OCI-LY7 (cell line): Measurements from ENCODE around the gene WWOX. TPM values are rescaled to one million over a fixed set of nuclear protein-coding genes. Genes with fewer than 3 reads are reported as not detected.

Source experiments
- BruUV-seq: library from RNA; stranded (reverse); fragments of 400-500 nt; replicated peaks from 2 replicates; lab custom pipeline; 2021; lab: Mats Ljungman, UMichigan
- CTCF ChIA-PET: fragments of 300-600 bp; sonication (Branson Sonifier 250); formaldehyde crosslinking; loops from one replicate; lab custom pipeline; 2022; ENCODE audit warnings: antibody characterized with exemption; ENCODE audit not compliant: unreplicated experiment; lab: Charles Lee
- POLR2A ChIA-PET: fragments of 300-600 bp; sonication (Branson Sonifier 250); formaldehyde crosslinking; loops from one replicate; lab custom pipeline; 2022; ENCODE audit warnings: antibody characterized with exemption; lab: Charles Lee
- DNase-seq: peaks from one replicate; pipeline ENCODE4 v3.0.0-alpha.2; 2015; ENCODE audit warnings: low spot score
- H2AFZ ChIP-seq: fragments of 200-600 bp; sonication (generic), shearing (Covaris generic); 2 replicates; pipeline ENCODE4 v1.6.1; 2014; ENCODE audit warnings: mild to moderate bottlenecking, antibody characterized with exemption, low read length, moderate library complexity
- H3K27ac ChIP-seq: fragments of 200-600 bp; sonication (generic); 2 replicates; pipeline ENCODE4 v1.5.1; 2014; ENCODE audit warnings: mixed run types, low read depth, mild to moderate bottlenecking, moderate library complexity, low read length, inconsistent platforms; ENCODE audit not compliant: poor library complexity, severe bottlenecking
- H3K36me3 ChIP-seq: fragments of 200-600 bp; sonication (generic); 2 replicates; pipeline ENCODE4 v1.6.1; 2014; ENCODE audit warnings: mild to moderate bottlenecking, antibody characterized with exemption, low read length, moderate library complexity, mixed read lengths; ENCODE audit not compliant: insufficient read depth
- H3K4me1 ChIP-seq: fragments of 200-600 bp; sonication (generic); 2 replicates; pipeline ENCODE4 v1.5.1; 2014; ENCODE audit warnings: mild to moderate bottlenecking, low read length; ENCODE audit not compliant: insufficient read depth, poor library complexity, severe bottlenecking
- H3K4me2 ChIP-seq: fragments of 200-600 bp; sonication (generic); 2 replicates; pipeline ENCODE4 v1.6.1; 2014; ENCODE audit warnings: mild to moderate bottlenecking, low read length
- H3K4me3 ChIP-seq: fragments of 200-600 bp; sonication (generic); 2 replicates; pipeline ENCODE4 v1.5.1; 2014; ENCODE audit warnings: mild to moderate bottlenecking, low read depth, low read length; ENCODE audit not compliant: poor library complexity, severe bottlenecking
- H3K79me2 ChIP-seq: fragments of 200-600 bp; sonication (generic); 2 replicates; pipeline ENCODE4 v1.6.1; 2016; ENCODE audit warnings: low read depth, mild to moderate bottlenecking, low read length, moderate library complexity, mixed read lengths; ENCODE audit not compliant: insufficient read depth
- H3K9me2 ChIP-seq: fragments of 200-600 bp; sonication (generic); 2 replicates; pipeline ENCODE4 v1.6.1; 2016; ENCODE audit warnings: mild to moderate bottlenecking, low read length, mixed read lengths; ENCODE audit not compliant: insufficient read depth
- H3K9me3 ChIP-seq: fragments of 200-600 bp; sonication (generic); 2 replicates; pipeline ENCODE4 v1.6.1; 2014; ENCODE audit warnings: mild to moderate bottlenecking, mixed run types, low read length, mixed read lengths
- H4K20me1 ChIP-seq: fragments of 200-600 bp; sonication (generic); 2 replicates; pipeline ENCODE4 v1.6.1; 2014; ENCODE audit warnings: mild to moderate bottlenecking, antibody characterized with exemption, low read length, moderate library complexity, mixed read lengths; ENCODE audit not compliant: insufficient read depth
- EZH2phosphoT487 ChIP-seq: fragments of 200-600 bp; sonication (generic); IDR thresholded peaks from 2 replicates; pipeline ENCODE4 v1.6.1; 2018; ENCODE audit warnings: low read depth, borderline replicate concordance, mild to moderate bottlenecking, mixed run types, antibody characterized with exemption, low read length, moderate library complexity, mixed read lengths
- intact Hi-C: fragments of 100-400 bp; cut with micrococcal nuclease; formaldehyde crosslinking; loops from one replicate; pipeline ENCODE4 v1.10.0; 2022; ENCODE audit not compliant: unreplicated experiment
- total RNA-seq, 2 experiments: library from RNA; depleted of rRNA in 1 of 2; stranded (reverse); fragments of >200 nt in 1 of 2; shearing (Covaris generic) in 1 of 2; gene quantifications; 2 replicates each; pipeline ENCODE4 v1.2.3, GENCODE V29; 2014 to 2022
- TF ChIP-seq, protein P1 (sequence below): fragments of 200-600 bp; sonication (generic); conservative IDR thresholded peaks from 2 replicates; pipeline ENCODE4 v1.5.1; 2014; ENCODE audit warnings: mild to moderate bottlenecking, antibody characterized with exemption, low read length, moderate library complexity, mixed read lengths

The WWOX gene
- total RNA-seq, 2 experiments from 2014 or later: 40.2 to 47.6 TPM

DNA sequence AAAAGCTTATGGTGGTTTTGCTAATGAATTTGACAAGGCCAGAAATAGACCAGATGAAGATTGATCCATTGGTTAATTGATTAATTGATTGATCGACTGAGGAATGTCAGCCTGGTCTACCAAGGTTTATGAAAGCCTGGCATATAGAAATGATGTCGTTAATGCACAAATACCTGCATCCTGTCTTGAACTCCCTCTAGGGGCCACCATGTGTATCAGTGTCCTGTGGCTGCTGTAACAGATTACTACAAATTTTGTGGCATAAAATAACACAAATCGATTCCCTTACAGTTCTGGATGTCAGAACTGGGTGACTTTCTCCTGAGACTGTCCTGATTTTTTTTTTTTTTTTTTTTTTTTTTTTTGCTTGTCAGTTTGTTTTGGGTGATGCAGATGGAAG, 947.9 kb downstream of the WWOX start:
- H2AFZ ChIP-seq: no peak overlapping the region
- H3K36me3 ChIP-seq: no peaks in the 10 kb centered on the region
- no peaks in the 10 kb centered on the region for H3K9me3 ChIP-seq
- no TSS peak for BruUV-seq
- H3K79me2 ChIP-seq: no peaks in the 10 kb centered on the region
- H4K20me1 ChIP-seq: no peaks in the 10 kb centered on the region
- peak; percentile 27 for DNase-seq
- H3K4me2 ChIP-seq: no peak overlapping the region
- H3K27ac ChIP-seq: no peak overlapping the region
- POLR2A ChIA-PET: no interaction called here
- no peak for TF ChIP-seq EZH2phosphoT487
- TF ChIP-seq, protein P1, sequence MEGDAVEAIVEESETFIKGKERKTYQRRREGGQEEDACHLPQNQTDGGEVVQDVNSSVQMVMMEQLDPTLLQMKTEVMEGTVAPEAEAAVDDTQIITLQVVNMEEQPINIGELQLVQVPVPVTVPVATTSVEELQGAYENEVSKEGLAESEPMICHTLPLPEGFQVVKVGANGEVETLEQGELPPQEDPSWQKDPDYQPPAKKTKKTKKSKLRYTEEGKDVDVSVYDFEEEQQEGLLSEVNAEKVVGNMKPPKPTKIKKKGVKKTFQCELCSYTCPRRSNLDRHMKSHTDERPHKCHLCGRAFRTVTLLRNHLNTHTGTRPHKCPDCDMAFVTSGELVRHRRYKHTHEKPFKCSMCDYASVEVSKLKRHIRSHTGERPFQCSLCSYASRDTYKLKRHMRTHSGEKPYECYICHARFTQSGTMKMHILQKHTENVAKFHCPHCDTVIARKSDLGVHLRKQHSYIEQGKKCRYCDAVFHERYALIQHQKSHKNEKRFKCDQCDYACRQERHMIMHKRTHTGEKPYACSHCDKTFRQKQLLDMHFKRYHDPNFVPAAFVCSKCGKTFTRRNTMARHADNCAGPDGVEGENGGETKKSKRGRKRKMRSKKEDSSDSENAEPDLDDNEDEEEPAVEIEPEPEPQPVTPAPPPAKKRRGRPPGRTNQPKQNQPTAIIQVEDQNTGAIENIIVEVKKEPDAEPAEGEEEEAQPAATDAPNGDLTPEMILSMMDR: peak; percentile 75
- H3K4me1 ChIP-seq: no peaks in the 10 kb centered on the region
- no peak overlapping the region for H3K4me3 ChIP-seq
- intact Hi-C loops: loop anchor here (10.0 kb wide), 1 partner anchor 123 kb away; no protein-coding TSS in a partner anchor
- CTCF ChIA-PET: no interaction called here
- H3K9me2 ChIP-seq: no peaks in the 10 kb centered on the region

DNA sequence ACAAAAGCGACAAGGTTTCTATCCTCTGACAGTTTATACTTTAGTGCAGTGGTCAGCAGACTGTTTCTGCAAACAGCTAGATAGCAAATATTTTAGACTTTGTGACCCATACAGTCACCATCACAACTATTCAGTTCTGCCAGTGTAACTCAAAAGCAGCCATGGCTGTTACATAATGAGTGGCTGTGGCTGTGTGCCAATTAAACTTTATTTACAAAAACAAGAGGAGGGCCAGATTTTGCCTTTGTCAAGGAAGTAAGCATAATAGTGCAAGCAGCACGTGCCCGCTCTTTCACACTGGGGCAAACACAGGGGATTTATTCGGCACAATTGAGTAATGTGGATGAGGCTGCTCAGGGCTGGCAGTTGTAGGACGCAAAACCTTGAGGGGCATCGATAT, 949.6 kb downstream of the WWOX start:
- no TSS peak for BruUV-seq

DNA sequence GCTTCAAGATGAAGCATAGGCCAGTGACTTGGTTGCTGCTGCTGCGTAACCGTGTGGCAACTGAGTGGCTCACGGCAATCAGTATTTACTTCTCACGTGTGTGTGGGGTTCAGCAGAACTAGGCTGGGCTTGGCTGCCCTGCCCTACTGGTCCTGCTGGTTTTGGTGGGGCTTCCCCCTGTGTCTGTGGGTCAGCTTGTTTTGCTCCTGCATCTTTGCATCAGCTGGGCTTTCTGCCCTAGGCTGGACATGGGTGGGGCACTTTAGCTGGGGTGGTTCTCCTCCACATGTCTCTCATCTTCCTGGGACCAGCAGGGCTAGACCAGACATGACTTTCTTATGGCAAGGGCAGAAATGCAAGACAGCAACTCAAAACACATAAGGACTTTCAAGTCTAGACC, 950.6 kb downstream of the WWOX start:
- TF ChIP-seq, protein P1: no peak
- no peak for TF ChIP-seq EZH2phosphoT487
- no peaks in the 10 kb centered on the region for H3K36me3 ChIP-seq
- no peak for DNase-seq
- no peak overlapping the region for H2AFZ ChIP-seq
- BruUV-seq: no TSS peak
- no peak overlapping the region for H3K27ac ChIP-seq
- ChIA-PET CTCF (no interaction called here), POLR2A (no interaction called here)
- H3K4me1 ChIP-seq: no peaks in the 10 kb centered on the region
- intact Hi-C loops: no loop called here
- H3K79me2 ChIP-seq: no peaks in the 10 kb centered on the region
- no peak overlapping the region for H3K4me2 ChIP-seq
- H3K9me2 ChIP-seq: no peaks in the 10 kb centered on the region
- no peaks in the 10 kb centered on the region for H3K9me3 ChIP-seq
- H3K4me3 ChIP-seq: no peak overlapping the region
- H4K20me1 ChIP-seq: no peaks in the 10 kb centered on the region

More for the DNA sequence above, 949.6 kb downstream of the WWOX start:
- Histone ChIP-seq H3K27ac (no peak overlapping the region), H3K79me2 (no peaks in the 10 kb centered on the region), H3K9me3 (no peaks in the 10 kb centered on the region), H3K36me3 (no peaks in the 10 kb centered on the region), H3K4me2 (no peak overlapping the region), H2AFZ (no peak overlapping the region), H3K4me1 (no peaks in the 10 kb centered on the region), H3K4me3 (no peak overlapping the region), H3K9me2 (no peaks in the 10 kb centered on the region), H4K20me1 (no peaks in the 10 kb centered on the region)
- TF ChIP-seq, protein P1: no peak
- no peak for TF ChIP-seq EZH2phosphoT487
- CTCF ChIA-PET: no interaction called here
- no peak for DNase-seq
- intact Hi-C loops: loop anchor here (10.0 kb wide), 1 partner anchor 124 kb away; no protein-coding TSS in a partner anchor
- POLR2A ChIA-PET: interaction anchor here (0.7 kb wide), 1 partner anchor 72 kb away, joined by 5 read pairs; no protein-coding TSS in a partner anchor
